HepG2 (cell line): Measurements from ENCODE around the gene MMP25. TPM values are rescaled to one million over a fixed set of nuclear protein-coding genes. Genes with fewer than 3 reads are reported as not detected.

Source experiments
- ASH2L ChIP-seq: fragments of 300-600, 200-600 bp; sonication (generic); IDR thresholded peaks from 2 replicates; pipeline ENCODE4 v1.7.0; 2017; ENCODE audit warnings: low read depth, mild to moderate bottlenecking, moderate library complexity, mixed read lengths, low read length; ENCODE audit not compliant: insufficient read length
- ETV5 ChIP-seq: IDR thresholded peaks from 2 replicates; pipeline ENCODE4 v1.6.1; 2018; ENCODE audit warnings: missing biosample characterization, missing genetic modification reagents, inconsistent platforms, borderline replicate concordance
- GATAD2A ChIP-seq: IDR thresholded peaks from 2 replicates; pipeline ENCODE4 v1.6.1; 2016
- HNRNPH1 ChIP-seq: fragments of 200-400 bp; formaldehyde crosslinking; optimal IDR thresholded peaks from 2 replicates; pipeline ENCODE3; 2017; ENCODE audit warnings: mild to moderate bottlenecking, low read depth, low read length
- KDM3A ChIP-seq: IDR thresholded peaks from 2 replicates; pipeline ENCODE4 v1.6.1; 2018; ENCODE audit warnings: low read depth, missing compliant biosample characterization
- KDM5B ChIP-seq: sonication (generic); formaldehyde crosslinking; IDR thresholded peaks from 2 replicates; pipeline ENCODE4 v1.4.0; 2020; ENCODE audit warnings: missing genetic modification reagents, mild to moderate bottlenecking, borderline replicate concordance
- MYC ChIP-seq: sonication (generic); formaldehyde crosslinking; IDR thresholded peaks from 2 replicates; pipeline ENCODE4 v1.9.0; 2021; ENCODE audit warnings: missing genetic modification reagents, borderline replicate concordance
- NCOA1 ChIP-seq: sonication (generic); formaldehyde crosslinking; IDR thresholded peaks from 2 replicates; pipeline ENCODE4 v1.9.0; 2021; ENCODE audit warnings: missing genetic modification reagents
- NONO ChIP-seq, 2 experiments: fragments of 450-650 bp in 1 of 2; sonication (generic) in 1 of 2; formaldehyde crosslinking in 1 of 2; IDR thresholded peaks in 1 of 2; conservative IDR thresholded peaks in 1 of 2; 2 replicates each; pipeline versions ENCODE4 v1.6.1 to v1.8.0; 2017 to 2022; ENCODE audit warnings: mild to moderate bottlenecking in 1 of 2, missing genetic modification reagents in 1 of 2, moderate library complexity in 1 of 2
- POLR2AphosphoS2 ChIP-seq: IDR thresholded peaks from 2 replicates; pipeline ENCODE4 v1.6.1; 2011; ENCODE audit warnings: low read depth, low read length, improper control_type of control experiment
- TCF12 ChIP-seq, 2 experiments: fragments of 450-650 bp in 1 of 2; sonication (generic) in 1 of 2; formaldehyde crosslinking in 1 of 2; IDR thresholded peaks; 2 replicates each; pipeline versions ENCODE4 v1.6.1 to v1.8.0; 2017 to 2022; ENCODE audit warnings: antibody characterized with exemption in 1 of 2, mild to moderate bottlenecking in 1 of 2, missing genetic modification reagents in 1 of 2, moderate library complexity in 1 of 2
- ZNF143 ChIP-seq: sonication (generic); formaldehyde crosslinking; IDR thresholded peaks from 2 replicates; pipeline ENCODE4 v1.4.0; 2020; ENCODE audit warnings: missing genetic modification reagents
- ZNF24 ChIP-seq: fragments of 450-650 bp; IDR thresholded peaks from 2 replicates; pipeline ENCODE4 v1.6.1; 2017; ENCODE audit warnings: antibody characterized with exemption, mild to moderate bottlenecking
- ZNF75D ChIP-seq: sonication (generic); formaldehyde crosslinking; IDR thresholded peaks from 2 replicates; pipeline ENCODE4 v1.8.1; 2023; ENCODE audit warnings: missing genetic modification reagents, mild to moderate bottlenecking, borderline replicate concordance
- ZSCAN31 ChIP-seq: sonication (generic); formaldehyde crosslinking; IDR thresholded peaks from 2 replicates; pipeline ENCODE4 v1.5.0; 2020; ENCODE audit warnings: low read depth, mild to moderate bottlenecking, missing genetic modification reagents
- polyA plus RNA-seq, 8 experiments: library from polyadenylated mRNA; depleted of rRNA in 3 of 8; stranded (reverse) in 7 of 8; unstranded in 1 of 8; fragments of >200 nt; fragmentation: Illumina TruSeq in 4 of 8; extraction: Trizol in 4 of 8; gene quantifications; 2 replicates each; pipeline versions ENCODE4 v1.2.1 to v1.2.3, GENCODE V29; 2011 to 2016; ENCODE audit warnings: low read depth in 4 of 8, missing spikeins in 1 of 8, mixed read lengths in 1 of 8; ENCODE audit not compliant: insufficient read depth in 1 of 8
- total RNA-seq, 5 experiments: library from RNA; depleted of rRNA; stranded (reverse); fragments of >200 nt; fragmentation: Illumina TruSeq; extraction: Trizol; gene quantifications; 2 replicates each; pipeline ENCODE4 v1.2.3, GENCODE V29; 2016; ENCODE audit warnings: low read depth in 1 of 5
- TF ChIP-seq, protein P1 (sequence below): sonication (generic); formaldehyde crosslinking; conservative IDR thresholded peaks from 2 replicates; pipeline ENCODE4 v1.4.0; 2020; ENCODE audit warnings: mild to moderate bottlenecking, missing genetic modification reagents, moderate library complexity
- TF ChIP-seq, protein P2 (sequence below): sonication (generic); formaldehyde crosslinking; IDR thresholded peaks from 2 replicates; pipeline ENCODE4 v1.5.0; 2020; ENCODE audit warnings: missing genetic modification reagents, mild to moderate bottlenecking, borderline replicate concordance
- TF ChIP-seq, protein P3 (sequence below): sonication (generic); formaldehyde crosslinking; IDR thresholded peaks from 2 replicates; pipeline ENCODE4 v1.4.0; 2020; ENCODE audit warnings: mild to moderate bottlenecking, missing genetic modification reagents
- TF ChIP-seq, protein P4 (sequence below): sonication (generic); formaldehyde crosslinking; IDR thresholded peaks from 2 replicates; pipeline ENCODE4 v1.5.0; 2020; ENCODE audit warnings: mild to moderate bottlenecking, missing genetic modification reagents, borderline replicate concordance

MMP25 gene
- total and polyA plus RNA-seq, 2 of the 13 experiments (the other 11 are each of a cell fraction or from before 2014, with no cell fraction given): 0.04 to 0.08 TPM

DNA sequence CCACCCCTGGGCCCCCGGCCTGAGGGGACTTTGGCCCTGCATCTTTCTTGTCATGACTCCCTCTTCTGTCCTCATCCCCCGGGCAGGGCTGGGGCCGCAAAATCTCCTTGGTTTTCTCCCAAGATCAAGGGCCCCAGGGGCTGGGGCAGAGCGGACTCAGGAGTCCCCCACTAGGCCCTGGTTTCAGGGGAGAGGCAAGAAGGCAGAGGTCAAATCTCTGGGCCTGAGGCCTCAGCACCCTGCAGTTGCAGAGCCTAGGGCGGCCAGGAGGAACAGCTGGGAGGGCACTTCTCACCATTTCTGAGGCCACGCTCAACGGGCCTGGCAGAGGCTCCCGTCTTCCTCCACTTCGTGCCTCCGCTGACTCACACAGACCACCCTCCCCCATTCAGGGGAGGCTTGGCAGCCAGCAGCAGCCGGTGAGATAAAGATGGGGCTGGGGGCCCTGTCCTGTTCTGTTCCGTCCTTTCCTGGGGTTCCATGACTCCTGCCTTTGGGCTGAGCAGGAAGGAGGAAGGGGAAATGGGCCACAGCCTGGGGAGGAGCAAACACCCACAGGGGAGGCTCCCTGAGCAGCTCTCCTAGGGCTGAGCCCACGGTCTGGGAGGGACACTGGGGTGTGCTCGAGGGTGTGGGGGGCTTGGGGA is 40.4 kb downstream of the MMP25 start (continued):
- TF ChIP-seq, protein P1, sequence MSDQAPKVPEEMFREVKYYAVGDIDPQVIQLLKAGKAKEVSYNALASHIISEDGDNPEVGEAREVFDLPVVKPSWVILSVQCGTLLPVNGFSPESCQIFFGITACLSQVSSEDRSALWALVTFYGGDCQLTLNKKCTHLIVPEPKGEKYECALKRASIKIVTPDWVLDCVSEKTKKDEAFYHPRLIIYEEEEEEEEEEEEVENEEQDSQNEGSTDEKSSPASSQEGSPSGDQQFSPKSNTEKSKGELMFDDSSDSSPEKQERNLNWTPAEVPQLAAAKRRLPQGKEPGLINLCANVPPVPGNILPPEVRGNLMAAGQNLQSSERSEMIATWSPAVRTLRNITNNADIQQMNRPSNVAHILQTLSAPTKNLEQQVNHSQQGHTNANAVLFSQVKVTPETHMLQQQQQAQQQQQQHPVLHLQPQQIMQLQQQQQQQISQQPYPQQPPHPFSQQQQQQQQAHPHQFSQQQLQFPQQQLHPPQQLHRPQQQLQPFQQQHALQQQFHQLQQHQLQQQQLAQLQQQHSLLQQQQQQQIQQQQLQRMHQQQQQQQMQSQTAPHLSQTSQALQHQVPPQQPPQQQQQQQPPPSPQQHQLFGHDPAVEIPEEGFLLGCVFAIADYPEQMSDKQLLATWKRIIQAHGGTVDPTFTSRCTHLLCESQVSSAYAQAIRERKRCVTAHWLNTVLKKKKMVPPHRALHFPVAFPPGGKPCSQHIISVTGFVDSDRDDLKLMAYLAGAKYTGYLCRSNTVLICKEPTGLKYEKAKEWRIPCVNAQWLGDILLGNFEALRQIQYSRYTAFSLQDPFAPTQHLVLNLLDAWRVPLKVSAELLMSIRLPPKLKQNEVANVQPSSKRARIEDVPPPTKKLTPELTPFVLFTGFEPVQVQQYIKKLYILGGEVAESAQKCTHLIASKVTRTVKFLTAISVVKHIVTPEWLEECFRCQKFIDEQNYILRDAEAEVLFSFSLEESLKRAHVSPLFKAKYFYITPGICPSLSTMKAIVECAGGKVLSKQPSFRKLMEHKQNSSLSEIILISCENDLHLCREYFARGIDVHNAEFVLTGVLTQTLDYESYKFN (CRISPR knock-in tag): peak; percentile 92
- no peak for TF ChIP-seq KDM3A (CRISPR knock-in tag)
- TF ChIP-seq GATAD2A (CRISPR knock-in tag): peak; percentile 72; the same call in 1 of the 2 replicates
- TF ChIP-seq ZSCAN31 (CRISPR knock-in tag): no peak
- no peak for TF ChIP-seq NONO (IDR thresholded peaks at IDR 0.05)
- 0 out of 2 replicates have a peak, but pooled peaks have one; percentile 42 for TF ChIP-seq NONO (CRISPR knock-in tag; conservative IDR thresholded peaks at IDR 0.05)
- no peak for TF ChIP-seq ZNF75D (CRISPR knock-in tag)
- no peak for TF ChIP-seq ZNF143 (CRISPR knock-in tag)
- no peak for TF ChIP-seq TCF12 (IDR thresholded peaks at IDR 0.05)
- TF ChIP-seq TCF12 (CRISPR knock-in tag; IDR thresholded peaks at IDR 0.05): no peak
- TF ChIP-seq, protein P2, sequence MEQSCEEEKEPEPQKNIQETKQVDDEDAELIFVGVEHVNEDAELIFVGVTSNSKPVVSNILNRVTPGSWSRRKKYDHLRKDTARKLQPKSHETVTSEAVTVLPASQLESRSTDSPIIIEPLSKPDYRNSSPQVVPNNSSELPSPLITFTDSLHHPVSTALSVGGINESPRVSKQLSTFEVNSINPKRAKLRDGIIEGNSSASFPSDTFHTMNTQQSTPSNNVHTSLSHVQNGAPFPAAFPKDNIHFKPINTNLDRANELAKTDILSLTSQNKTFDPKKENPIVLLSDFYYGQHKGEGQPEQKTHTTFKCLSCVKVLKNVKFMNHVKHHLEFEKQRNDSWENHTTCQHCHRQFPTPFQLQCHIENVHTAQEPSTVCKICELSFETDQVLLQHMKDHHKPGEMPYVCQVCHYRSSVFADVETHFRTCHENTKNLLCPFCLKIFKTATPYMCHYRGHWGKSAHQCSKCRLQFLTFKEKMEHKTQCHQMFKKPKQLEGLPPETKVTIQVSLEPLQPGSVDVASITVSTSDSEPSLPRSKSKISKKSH: no peak
- TF ChIP-seq, protein P3, sequence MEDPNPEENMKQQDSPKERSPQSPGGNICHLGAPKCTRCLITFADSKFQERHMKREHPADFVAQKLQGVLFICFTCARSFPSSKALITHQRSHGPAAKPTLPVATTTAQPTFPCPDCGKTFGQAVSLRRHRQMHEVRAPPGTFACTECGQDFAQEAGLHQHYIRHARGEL (CRISPR knock-in tag): no peak
- no peak for TF ChIP-seq ZNF24
- no peak for TF ChIP-seq POLR2AphosphoS2
- TF ChIP-seq, protein P4, sequence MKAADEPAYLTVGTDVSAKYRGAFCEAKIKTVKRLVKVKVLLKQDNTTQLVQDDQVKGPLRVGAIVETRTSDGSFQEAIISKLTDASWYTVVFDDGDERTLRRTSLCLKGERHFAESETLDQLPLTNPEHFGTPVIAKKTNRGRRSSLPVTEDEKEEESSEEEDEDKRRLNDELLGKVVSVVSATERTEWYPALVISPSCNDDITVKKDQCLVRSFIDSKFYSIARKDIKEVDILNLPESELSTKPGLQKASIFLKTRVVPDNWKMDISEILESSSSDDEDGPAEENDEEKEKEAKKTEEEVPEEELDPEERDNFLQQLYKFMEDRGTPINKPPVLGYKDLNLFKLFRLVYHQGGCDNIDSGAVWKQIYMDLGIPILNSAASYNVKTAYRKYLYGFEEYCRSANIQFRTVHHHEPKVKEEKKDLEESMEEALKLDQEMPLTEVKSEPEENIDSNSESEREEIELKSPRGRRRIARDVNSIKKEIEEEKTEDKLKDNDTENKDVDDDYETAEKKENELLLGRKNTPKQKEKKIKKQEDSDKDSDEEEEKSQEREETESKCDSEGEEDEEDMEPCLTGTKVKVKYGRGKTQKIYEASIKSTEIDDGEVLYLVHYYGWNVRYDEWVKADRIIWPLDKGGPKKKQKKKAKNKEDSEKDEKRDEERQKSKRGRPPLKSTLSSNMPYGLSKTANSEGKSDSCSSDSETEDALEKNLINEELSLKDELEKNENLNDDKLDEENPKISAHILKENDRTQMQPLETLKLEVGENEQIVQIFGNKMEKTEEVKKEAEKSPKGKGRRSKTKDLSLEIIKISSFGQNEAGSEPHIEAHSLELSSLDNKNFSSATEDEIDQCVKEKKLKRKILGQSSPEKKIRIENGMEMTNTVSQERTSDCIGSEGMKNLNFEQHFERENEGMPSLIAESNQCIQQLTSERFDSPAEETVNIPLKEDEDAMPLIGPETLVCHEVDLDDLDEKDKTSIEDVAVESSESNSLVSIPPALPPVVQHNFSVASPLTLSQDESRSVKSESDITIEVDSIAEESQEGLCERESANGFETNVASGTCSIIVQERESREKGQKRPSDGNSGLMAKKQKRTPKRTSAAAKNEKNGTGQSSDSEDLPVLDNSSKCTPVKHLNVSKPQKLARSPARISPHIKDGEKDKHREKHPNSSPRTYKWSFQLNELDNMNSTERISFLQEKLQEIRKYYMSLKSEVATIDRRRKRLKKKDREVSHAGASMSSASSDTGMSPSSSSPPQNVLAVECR (CRISPR knock-in tag): peak; percentile 52; the same call in 1 of the 2 replicates
- TF ChIP-seq KDM5B (CRISPR knock-in tag): 0 out of 2 replicates have a peak, but pooled peaks have one; percentile 24
- peak; percentile 86 for TF ChIP-seq ETV5
- peak; percentile 79 for TF ChIP-seq ASH2L
- no peak for TF ChIP-seq NCOA1
- 0 out of 2 replicates have a peak, but pooled peaks have one; percentile 31 for TF ChIP-seq MYC (CRISPR knock-in tag)
- TF ChIP-seq HNRNPH1: no peak
